Body of pancreas (tissue), 4 donors: ENCODE results near the gene NFS1. TPM values are rescaled to one million over a fixed set of nuclear protein-coding genes. Genes with fewer than 3 reads are reported as not detected.
"Not testable (repeated sequence)": the region's sequence is repeated elsewhere in the genome, so short reads cannot be mapped to it uniquely, and the experiment has no call there.

Experiments used
- ATAC-seq: fragments of 150-250 bp; one replicate; pipeline ENCODE4 v1.9.1; 2016
- DNase-seq, 4 donors: peaks; one replicate each; pipeline ENCODE4 v3.0.0-alpha.2; 2019
- H3K27ac ChIP-seq, 4 donors: fragments of 200-600 bp; sonication (generic); 1 replicate in 3 of 4; 2 replicates in 1 of 4; pipeline versions ENCODE4 v1.5.1 to v1.6.1; 2016 to 2019; ENCODE audit warnings: mild to moderate bottlenecking in 1 of 4, mixed read lengths in 1 of 4, moderate library complexity in 1 of 4
- H3K27me3 ChIP-seq, 2 donors: fragments of 200-600 bp; sonication (generic); one replicate each; pipeline ENCODE4 v1.6.0; 2016; ENCODE audit warnings: mild to moderate bottlenecking in 1 of 2
- H3K36me3 ChIP-seq, 2 donors: fragments of 200-600 bp; sonication (generic); replicated peaks in 1 of 2; 2 replicates each; pipeline ENCODE4 v1.5.1; 2016; ENCODE audit warnings: low read depth in 2 of 2; ENCODE audit not compliant: insufficient read depth in 1 of 2
- H3K4me1 ChIP-seq: fragments of 200-600 bp; sonication (generic); one replicate; pipeline ENCODE4 v1.6.0; 2016
- H3K4me3 ChIP-seq, 2 donors: fragments of 200-600 bp; sonication (generic); 1 replicate in 1 of 2; 2 replicates in 1 of 2; pipeline ENCODE4 v1.5.1; 2016 to 2019
- H3K9me3 ChIP-seq, 3 donors: fragments of 200-600 bp; sonication (generic); 1 replicate in 2 of 3; 2 replicates in 1 of 3; pipeline ENCODE4 v1.5.1; 2016
- POLR2A ChIP-seq, 3 donors: fragments of 450-650 bp; IDR thresholded peaks; one replicate each; pipeline ENCODE4 v1.6.1; 2016; ENCODE audit warnings: antibody characterized with exemption in 3 of 3, mild to moderate bottlenecking in 2 of 3
- WGBS, 2 donors: methylation state at CpG; one replicate each; pipeline ENCODE4 v1.1.5; 2017; 5-methylcytosine and 5-hydroxymethylcytosine counted together
- intact Hi-C: fragments of 100-400 bp; cut with DNase I; formaldehyde crosslinking; loops from one replicate; pipeline ENCODE4 v1.15.1; 2023
- total RNA-seq, 2 donors: library from RNA; depleted of rRNA; stranded (reverse); fragments of >200 nt; gene quantifications; one replicate each; pipeline ENCODE4 v1.1.0, GENCODE V29; 2016
- TF ChIP-seq, protein P1 (sequence below), 7 experiments: fragments of 450-650 bp in 4 of 7; fragments of 200-600 bp in 3 of 7; sonication (generic) in 3 of 7; IDR thresholded peaks; one replicate each; pipeline ENCODE4 v1.5.1; 2016 to 2019; ENCODE audit warnings: antibody characterized with exemption in 7 of 7

NFS1 gene
- total RNA-seq, 2 donors from 2014 or later = 15.8 to 22.1 TPM

DNA sequence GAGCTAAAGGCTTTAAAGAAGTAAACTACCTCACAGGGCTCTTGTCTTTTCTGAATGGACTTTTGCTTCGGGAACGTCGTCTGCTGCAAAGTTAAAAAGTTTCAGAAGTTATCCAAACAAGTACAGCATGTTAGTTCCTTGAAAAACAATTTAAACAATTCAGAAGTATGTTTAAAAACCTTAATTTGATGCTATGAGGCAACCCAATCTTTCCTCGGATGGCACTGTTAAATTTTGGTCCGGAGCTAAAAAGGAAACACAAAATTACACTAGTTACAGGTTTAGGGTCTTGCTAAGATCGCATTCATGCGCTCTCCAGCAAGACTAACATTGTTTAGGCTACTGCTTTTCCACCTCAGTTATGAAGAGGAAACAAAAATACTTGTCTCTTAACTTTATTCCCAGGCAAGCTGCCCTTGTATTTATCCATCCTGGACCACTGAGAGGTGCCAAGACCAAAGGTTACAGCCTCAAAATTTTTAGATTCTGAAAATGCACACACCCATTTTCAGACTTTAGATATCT is 30.2 kb upstream of the NFS1 start:
- 68 to 75% methylated on average over 7 of the region's 7 CpGs for WGBS, 2 donors
- H3K4me1 ChIP-seq = peaks cover 36% of the 10 kb centered on the region
- H3K27me3 ChIP-seq = no peaks in the 10 kb centered on the region
- H3K27ac ChIP-seq = no peak overlapping the region
- intact Hi-C loops = no loop called here
- no peaks in the 10 kb centered on the region for H3K9me3 ChIP-seq
- ATAC-seq (no peak), DNase-seq (no peak)
- H3K36me3 ChIP-seq = peaks cover 17 to 54% of the 10 kb centered on the region in 2 donors
- no peak overlapping the region for H3K4me3 ChIP-seq
- TF ChIP-seq, protein P1, sequence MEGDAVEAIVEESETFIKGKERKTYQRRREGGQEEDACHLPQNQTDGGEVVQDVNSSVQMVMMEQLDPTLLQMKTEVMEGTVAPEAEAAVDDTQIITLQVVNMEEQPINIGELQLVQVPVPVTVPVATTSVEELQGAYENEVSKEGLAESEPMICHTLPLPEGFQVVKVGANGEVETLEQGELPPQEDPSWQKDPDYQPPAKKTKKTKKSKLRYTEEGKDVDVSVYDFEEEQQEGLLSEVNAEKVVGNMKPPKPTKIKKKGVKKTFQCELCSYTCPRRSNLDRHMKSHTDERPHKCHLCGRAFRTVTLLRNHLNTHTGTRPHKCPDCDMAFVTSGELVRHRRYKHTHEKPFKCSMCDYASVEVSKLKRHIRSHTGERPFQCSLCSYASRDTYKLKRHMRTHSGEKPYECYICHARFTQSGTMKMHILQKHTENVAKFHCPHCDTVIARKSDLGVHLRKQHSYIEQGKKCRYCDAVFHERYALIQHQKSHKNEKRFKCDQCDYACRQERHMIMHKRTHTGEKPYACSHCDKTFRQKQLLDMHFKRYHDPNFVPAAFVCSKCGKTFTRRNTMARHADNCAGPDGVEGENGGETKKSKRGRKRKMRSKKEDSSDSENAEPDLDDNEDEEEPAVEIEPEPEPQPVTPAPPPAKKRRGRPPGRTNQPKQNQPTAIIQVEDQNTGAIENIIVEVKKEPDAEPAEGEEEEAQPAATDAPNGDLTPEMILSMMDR (IDR thresholded peaks at IDR 0.05) = no peak
- TF ChIP-seq POLR2A (IDR thresholded peaks at IDR 0.05) = no peak

GRCh38 chr20:35726842-35727711 is 27.9 kb upstream of the NFS1 start:
- H3K27me3 ChIP-seq = no peaks in the 10 kb centered on the region
- no peak overlapping the region for H3K27ac ChIP-seq
- no peak for TF ChIP-seq POLR2A (IDR thresholded peaks at IDR 0.05)
- TF ChIP-seq, protein P1 (IDR thresholded peaks at IDR 0.05) = no peak
- DNase-seq (no peak), ATAC-seq (no peak)
- H3K4me1 ChIP-seq = peaks cover 19% of the 10 kb centered on the region
- 94 to 97% methylated on average over 20 of the region's 20 CpGs for WGBS, 2 donors
- intact Hi-C loops = no loop called here
- no peak overlapping the region for H3K4me3 ChIP-seq
- peaks cover 34 to 53% of the 10 kb centered on the region in 2 donors for H3K36me3 ChIP-seq
- no peaks in the 10 kb centered on the region for H3K9me3 ChIP-seq

DNA sequence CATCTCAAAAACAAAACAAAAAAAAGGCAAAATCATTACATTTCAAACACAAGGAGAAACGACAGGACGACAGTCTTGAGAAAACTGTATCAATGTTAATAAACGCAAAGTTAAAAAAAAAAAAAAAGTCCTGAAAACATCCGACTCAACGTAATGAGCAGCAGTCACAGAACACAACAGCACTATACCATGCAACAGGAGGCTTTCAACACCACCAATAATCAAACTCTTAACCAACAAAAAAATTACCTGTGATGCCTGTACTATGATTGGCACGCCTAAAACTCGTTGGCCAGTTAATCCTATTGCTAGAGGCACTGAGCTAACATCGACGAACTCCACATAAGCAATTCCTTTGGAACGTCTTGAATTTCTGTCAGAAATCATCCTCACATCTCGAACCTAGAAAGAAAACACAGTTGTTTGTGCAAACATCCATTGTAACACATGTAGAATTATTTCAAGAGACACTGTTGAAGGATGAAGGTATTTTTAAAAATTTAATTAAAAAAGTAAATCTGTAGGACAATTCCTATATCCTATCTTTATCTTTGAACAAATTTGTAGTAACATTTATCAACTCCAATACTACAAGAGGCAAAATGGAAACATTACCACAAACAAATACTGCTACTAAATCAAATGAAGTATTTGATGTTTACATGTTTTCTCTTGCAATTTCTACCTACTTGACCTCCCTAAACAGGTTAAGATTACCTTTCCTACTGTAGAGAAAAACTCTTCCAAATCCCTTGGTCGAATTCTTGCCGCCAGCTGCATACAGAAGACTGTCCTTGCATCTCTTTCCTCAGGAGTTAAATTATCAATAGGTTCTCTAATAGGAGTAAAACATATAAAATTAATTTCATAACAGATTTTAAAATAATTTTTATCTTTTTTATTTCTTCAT is 25.4 kb upstream of the NFS1 start:
- peaks cover 4% of the 10 kb centered on the region for H3K4me1 ChIP-seq
- TF ChIP-seq, protein P1 (IDR thresholded peaks at IDR 0.05) = no peak
- no peak for TF ChIP-seq POLR2A (IDR thresholded peaks at IDR 0.05)
- intact Hi-C loops = no loop called here
- DNase-seq = no peak
- ATAC-seq = no peak
- H3K36me3 ChIP-seq = peaks cover 31 to 66% of the 10 kb centered on the region in 2 donors
- H3K27ac ChIP-seq = no peak overlapping the region
- no peaks in the 10 kb centered on the region for H3K27me3 ChIP-seq
- no peaks in the 10 kb centered on the region for H3K9me3 ChIP-seq
- H3K4me3 ChIP-seq = no peak overlapping the region
- 68 to 86% methylated on average over 13 of the region's 13 CpGs for WGBS, 2 donors

GRCh38 chr20:35723652-35724320 is 24.6 kb upstream of the NFS1 start:
- ATAC-seq, intact Hi-C loops: not testable (repeated sequence)

GRCh38 chr20:35723275-35723639 is 24.1 kb upstream of the NFS1 start:
- intact Hi-C loops, H3K9me3 ChIP-seq, H3K4me1 ChIP-seq, H3K27me3 ChIP-seq, H3K4me3 ChIP-seq, H3K27ac ChIP-seq, ATAC-seq, DNase-seq: not testable (repeated sequence)
- WGBS, 2 donors = 89 to 95% methylated on average over 4 of the region's 4 CpGs
- peaks cover 31 to 63% of the 10 kb centered on the region in 2 donors for H3K36me3 ChIP-seq

More at GRCh38 chr20:35723652-35724320, 24.6 kb upstream of the NFS1 start:
- H3K9me3 ChIP-seq, H3K27ac ChIP-seq, DNase-seq, H3K4me1 ChIP-seq, H3K27me3 ChIP-seq, H3K4me3 ChIP-seq: not testable (repeated sequence)
- WGBS, 2 donors = 77 to 86% methylated on average over 11 to 12 of the region's 12 CpGs
- H3K36me3 ChIP-seq = peaks cover 31 to 66% of the 10 kb centered on the region in 2 donors
